Inferior parietal cortex (tissue), 1 donor: Measurements from ENCODE around the gene RPLP2.

Experiments used
- DNase-seq: peaks from one replicate; pipeline ENCODE4 v3.0.0-alpha.2; 2016; ENCODE audit errors: extremely low spot score

Gene RPLP2

GRCh38 chr11:823441-824291 is 13.9 kb downstream of the RPLP2 start:
- no peak for DNase-seq

GRCh38 chr11:824292-824880 is 14.6 kb downstream of the RPLP2 start:
- DNase-seq: no peak

GRCh38 chr11:824942-825341 is 15.2 kb downstream of the RPLP2 start:
- no peak for DNase-seq

- no peak for DNase-seq
These were observed 15.8 kb downstream of the RPLP2 start for GRCh38 chr11:825366-826226.

GRCh38 chr11:826227-826621 is 16.5 kb downstream of the RPLP2 start:
- no peak for DNase-seq

- no peak for DNase-seq
These were observed 17.0 kb downstream of the RPLP2 start for GRCh38 chr11:826836-827145.

- no peak for DNase-seq
These were observed 17.6 kb downstream of the RPLP2 start for GRCh38 chr11:827146-827896.

GRCh38 chr11:827897-828192 is 18.1 kb downstream of the RPLP2 start, which contains the start of gene CRACR2B:
CRACR2B (plus strand) TSS chr11:827919; CDS start chr11:828608, 689 bp downstream.
- DNase-seq: no peak

- DNase-seq: no peak
These were observed 18.9 kb downstream of the RPLP2 start for GRCh38 chr11:828506-829175.

- DNase-seq: no peak
These were observed 19.5 kb downstream of the RPLP2 start for GRCh38 chr11:829176-829846.

GRCh38 chr11:829847-830294 is 20.1 kb downstream of the RPLP2 start:
- DNase-seq: no peak

GRCh38 chr11:830295-831117 is 20.7 kb downstream of the RPLP2 start:
- DNase-seq: no peak

- no peak for DNase-seq
These were observed 21.5 kb downstream of the RPLP2 start for GRCh38 chr11:831118-831864.

GRCh38 chr11:831961-832528 is 22.3 kb downstream of the RPLP2 start:
- no peak for DNase-seq

GRCh38 chr11:832529-833113 is 22.9 kb downstream of the RPLP2 start, which contains the start of gene CD151:
CD151 (plus strand) TSS chr11:832952; CDS start chr11:836070, 3,118 bp downstream.
- DNase-seq: no peak

- no peak for DNase-seq
These were observed 23.5 kb downstream of the RPLP2 start for GRCh38 chr11:833114-833791.

GRCh38 chr11:833849-834311 is 24.1 kb downstream of the RPLP2 start:
- no peak for DNase-seq
